Stimulated activated CD8-positive, alpha-beta memory T cell treated with anti-CD3 and anti-CD28 coated beads, Interleukin-7, amount 100 ng/mL, for 24 hours (primary cell): ENCODE results near the gene CPA5.

Experiments used
- DNase-seq: peaks from one replicate; pipeline ENCODE4 v3.0.0-alpha.2; 2020; ENCODE audit warnings: low read depth

The CPA5 gene

DNA sequence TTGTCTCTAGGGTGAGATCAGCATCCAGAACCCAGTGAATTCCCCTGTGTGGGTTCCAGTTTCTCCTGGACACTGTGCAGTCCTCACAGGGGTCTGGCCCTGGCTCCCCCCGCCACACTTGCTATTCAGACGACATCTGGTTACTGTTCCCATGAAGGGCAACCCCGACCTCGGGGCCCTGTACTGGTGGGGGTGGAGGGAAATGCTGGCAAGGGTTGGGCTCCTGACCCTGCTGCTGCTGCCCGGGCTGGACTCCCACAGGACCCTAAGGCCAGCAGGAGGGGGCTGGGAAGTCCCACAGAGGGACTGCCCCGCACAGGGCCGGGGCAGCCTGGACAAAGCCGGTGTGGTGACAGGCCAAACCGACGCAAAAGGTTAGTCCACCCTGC lies 34.9 kb downstream of the CPA5 start:
- DNase-seq = no peak

DNA sequence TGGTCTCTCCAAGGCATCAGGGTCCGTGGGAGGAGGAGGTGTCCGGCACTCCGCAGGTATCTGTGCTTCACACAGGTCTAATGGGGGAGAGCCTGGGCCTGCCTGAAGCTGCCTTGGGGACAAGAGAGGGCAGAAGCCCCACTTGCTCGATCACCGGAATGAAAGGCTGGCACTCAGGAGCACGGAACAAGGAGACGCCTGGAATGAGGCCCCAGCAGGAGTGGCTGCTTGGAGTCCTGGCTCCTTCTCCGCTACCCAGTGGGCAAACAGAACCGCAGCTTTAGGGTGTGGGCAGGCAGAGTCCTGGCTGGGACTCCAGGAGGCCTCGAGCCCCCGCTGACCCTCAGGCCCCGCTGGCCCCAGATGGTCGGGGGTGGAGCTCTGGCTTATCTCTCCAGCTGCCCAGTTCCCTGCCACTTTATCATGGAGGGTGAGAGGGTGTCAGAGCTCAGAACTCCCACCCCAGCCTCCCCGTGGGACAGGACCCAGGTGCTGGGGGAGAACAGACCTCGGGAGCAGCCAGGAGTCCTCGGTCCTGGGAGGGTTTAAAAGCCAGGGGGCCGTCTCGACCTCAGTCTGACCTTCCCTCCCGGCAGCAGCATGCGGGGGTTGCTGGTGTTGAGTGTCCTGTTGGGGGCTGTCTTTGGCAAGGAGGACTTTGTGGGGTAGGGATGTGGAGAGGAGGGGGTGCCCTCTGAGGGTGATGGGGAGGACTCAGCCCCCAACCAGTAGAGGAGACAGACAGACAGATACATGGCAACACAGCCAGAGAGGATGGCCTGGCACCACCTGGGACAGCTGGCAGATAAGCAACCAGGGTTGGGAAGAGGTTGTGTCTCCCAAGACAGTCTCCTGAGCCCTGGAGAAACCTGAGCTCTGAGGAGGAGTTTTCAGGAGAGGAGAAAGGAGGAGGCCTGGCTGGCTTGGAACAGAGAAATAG lies 35.6 kb downstream of the CPA5 start, which contains the start of gene CPA1:
TSS of gene CPA1 (plus strand) at position 574 of the 940 bp plus-strand sequence. CDS start at position 601, 27 bp downstream.
- no peak for DNase-seq

DNA sequence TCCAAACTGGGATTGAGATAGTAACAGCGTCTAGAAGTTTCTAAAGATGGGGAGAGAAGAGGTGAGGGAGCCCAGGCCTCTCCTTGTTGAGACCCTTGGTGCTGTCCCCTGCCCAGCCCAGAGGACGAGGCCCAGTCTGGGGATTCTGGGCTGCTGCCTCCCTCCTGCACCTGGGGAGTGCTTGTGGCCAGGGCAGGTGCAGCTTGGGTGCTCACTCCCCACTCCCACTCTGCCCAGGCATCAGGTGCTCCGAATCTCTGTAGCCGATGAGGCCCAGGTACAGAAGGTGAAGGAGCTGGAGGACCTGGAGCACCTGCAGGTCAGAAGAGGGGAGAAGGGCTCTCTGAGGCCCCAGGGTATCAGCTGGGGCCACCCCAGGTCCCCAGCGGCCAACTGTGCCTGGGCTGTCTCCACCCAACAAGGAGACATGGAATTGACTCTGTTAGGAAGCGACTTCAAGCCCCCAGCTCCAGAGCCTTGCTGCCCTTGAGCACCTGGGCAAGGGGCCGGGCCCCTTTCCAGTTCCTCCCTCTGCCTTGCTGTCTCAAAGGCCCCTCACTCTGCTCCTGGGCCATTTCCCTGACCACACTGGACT lies 36.3 kb downstream of the CPA5 start:
- DNase-seq = no peak

DNA sequence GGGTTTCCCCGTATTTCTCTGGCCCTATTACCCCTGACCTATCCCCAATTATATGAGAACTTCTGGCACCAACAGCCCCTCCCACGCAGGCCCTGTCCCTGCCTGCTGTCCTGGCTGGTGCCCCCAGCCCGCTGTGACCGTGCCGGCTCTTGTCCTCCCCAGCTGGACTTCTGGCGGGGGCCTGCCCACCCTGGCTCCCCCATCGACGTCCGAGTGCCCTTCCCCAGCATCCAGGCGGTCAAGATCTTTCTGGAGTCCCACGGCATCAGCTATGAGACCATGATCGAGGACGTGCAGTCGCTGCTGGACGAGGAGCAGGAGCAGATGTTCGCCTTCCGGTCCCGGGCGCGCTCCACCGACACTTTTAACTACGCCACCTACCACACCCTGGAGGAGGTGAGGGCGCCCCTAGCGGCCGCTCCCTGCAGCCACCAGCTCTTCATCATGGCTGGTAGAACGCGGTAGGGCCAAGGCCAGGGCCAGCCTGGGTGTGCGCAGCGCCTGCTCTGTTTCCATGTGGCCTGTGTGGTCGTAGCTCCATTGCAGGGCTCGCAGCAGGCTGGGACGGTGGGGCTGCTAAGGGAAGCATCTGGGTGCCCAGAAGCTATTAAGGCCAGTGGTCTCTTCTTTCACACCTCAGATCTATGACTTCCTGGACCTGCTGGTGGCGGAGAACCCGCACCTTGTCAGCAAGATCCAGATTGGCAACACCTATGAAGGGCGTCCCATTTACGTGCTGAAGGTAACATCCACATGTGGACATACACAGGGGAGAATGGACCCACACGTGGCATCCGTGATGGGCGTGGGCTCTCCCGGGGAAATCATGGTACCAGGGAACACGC lies 37.1 kb downstream of the CPA5 start:
- DNase-seq = no peak

- no peak for DNase-seq
Observed at GRCh38 chr7:130383187-130383980, 38.8 kb downstream of the CPA5 start.

GRCh38 chr7:130384371-130384801 lies 39.8 kb downstream of the CPA5 start:
- no peak for DNase-seq

DNA sequence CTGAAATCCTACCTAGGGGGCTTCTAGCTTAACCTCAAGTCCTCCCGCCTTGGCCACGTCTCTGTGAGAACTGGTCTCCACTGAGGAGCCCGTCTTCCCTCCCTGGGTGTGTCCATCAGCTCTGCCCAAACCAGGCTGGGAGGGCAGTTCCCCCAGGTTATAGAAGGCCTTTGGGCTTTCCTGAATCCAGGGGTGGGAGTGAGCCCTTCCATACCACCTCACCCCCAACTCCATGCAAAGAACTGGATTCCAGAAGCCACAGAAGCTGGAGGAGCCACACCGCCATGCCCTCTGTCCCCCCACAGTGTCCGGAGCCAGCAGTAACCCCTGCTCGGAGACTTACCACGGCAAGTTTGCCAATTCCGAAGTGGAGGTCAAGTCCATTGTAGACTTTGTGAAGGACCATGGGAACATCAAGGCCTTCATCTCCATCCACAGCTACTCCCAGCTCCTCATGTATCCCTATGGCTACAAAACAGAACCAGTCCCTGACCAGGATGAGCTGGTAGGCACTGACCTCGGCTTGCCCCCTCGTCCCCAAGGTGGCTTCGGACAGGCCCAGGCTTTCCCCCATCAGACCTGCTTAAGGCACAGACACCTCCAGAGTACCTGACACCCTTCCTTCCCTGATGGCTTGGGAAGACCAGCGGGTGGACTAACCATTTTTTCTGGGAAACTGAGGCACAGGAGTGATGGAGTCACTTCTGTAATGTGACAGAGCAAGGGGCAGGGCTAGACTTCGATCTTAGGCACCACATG lies 40.4 kb downstream of the CPA5 start:
- no peak for DNase-seq

GRCh38 chr7:130385600-130386066 lies 41.0 kb downstream of the CPA5 start:
- DNase-seq = no peak

DNA sequence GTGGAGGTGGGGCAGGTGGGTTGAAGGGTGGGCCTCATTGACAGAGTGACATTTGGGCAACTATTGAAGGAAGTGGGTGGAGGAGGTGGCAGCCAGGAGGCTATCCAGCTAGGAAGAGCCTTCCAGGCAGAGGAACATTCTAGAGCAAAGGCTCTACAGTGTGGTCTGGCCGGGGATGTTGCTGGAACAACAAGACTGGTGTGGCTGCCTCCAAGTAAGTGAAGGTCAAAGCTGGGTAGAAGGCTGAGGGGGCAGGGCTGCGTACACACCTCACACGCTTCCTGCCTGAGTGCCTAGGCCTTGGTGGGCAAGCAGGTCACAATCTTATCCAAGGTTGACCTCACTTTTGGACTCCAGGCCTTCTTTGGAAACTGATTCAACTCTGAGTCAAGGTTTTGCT lies 42.3 kb downstream of the CPA5 start:
- no peak for DNase-seq

GRCh38 chr7:130387306-130387627 lies 42.7 kb downstream of the CPA5 start:
- DNase-seq = no peak

GRCh38 chr7:130387628-130388403 lies 43.2 kb downstream of the CPA5 start:
- no peak for DNase-seq

DNA sequence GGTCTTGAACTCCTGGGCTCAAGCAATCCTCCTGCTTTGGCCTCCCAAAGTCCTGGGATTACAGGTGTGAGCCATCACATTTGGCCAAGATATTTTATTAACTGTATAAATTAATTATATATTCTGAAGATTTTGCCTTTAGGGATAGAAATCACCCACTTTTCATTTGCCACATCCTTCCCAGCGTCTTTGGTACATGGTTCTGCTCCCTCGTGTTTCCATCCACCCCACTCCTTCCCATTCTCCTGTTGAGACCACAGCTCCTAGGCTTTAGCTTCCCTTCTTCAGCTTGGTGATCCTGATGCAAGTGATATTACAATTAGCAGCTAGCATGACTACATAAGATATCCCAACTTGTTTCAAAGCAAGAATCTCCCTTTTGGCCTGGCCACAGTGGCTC lies 44.1 kb downstream of the CPA5 start:
- no peak for DNase-seq

GRCh38 chr7:130390486-130390885 lies 45.9 kb downstream of the CPA5 start:
- no peak for DNase-seq

DNA sequence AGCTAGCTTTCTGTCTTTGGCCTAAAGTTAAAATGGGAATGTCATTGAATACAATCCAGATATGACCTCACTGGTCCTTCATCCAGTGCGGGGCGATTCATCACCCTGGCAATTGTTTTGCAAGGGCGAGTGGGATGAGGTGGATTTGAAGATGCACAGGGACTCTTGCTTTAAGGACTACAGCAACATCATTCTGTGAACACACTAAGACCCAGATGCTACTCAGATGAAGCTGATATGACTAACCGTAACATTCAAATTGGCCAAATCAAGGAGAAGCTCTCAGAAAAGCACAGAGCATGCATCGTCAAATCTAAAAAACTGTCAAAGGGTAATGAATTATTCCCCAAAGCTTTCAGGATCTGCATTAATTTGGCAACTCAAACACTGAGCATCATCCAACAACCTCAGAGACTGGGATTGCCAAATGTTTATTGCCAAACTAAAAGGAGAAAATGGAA lies 48.5 kb downstream of the CPA5 start:
- no peak for DNase-seq

- no peak for DNase-seq
Observed at GRCh38 chr7:130393841-130394411, 49.3 kb downstream of the CPA5 start.

- no peak for DNase-seq
Observed at GRCh38 chr7:130394421-130395195, 50.0 kb downstream of the CPA5 start.

- no peak for DNase-seq
Observed at GRCh38 chr7:130395421-130395820, 50.8 kb downstream of the CPA5 start.

DNA sequence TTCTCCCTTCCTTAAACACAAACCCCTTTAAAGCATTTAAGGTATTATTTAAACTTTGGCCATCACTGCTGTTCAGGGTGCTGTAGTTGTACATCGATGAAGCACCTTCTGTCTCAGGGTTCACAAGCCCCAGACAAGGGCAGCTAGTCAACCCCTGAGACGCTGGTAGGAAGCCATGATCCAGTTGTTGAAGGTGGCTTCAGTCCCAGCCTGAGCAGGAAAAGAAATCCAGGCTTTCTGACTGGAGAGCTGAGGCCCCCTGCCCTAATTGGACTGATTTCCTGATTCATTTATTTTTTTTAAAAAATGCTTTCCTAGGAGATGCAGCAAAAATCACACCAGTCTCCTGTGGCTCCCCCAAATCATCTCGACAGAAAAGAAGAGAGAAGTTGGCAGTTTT lies 51.5 kb downstream of the CPA5 start:
- no peak for DNase-seq
